Liver (tissue), 9 donors: ENCODE data around the gene FEV. TPM values are rescaled to one million over a fixed set of nuclear protein-coding genes. Genes with fewer than 3 reads are reported as not detected.

Experiments used
- DNase-seq: peaks from one replicate; pipeline ENCODE4 v3.0.0-alpha.2; 2017; ENCODE audit warnings: low spot score
- H3K27ac ChIP-seq, 2 donors: one replicate each; pipeline ENCODE4 v1.7.0; 2013; ENCODE audit warnings: inconsistent platforms in 2 of 2, low read length in 2 of 2, control low read depth in 1 of 2, low read depth in 1 of 2, mild to moderate bottlenecking in 1 of 2
- H3K27me3 ChIP-seq, 4 donors: one replicate each; pipeline versions ENCODE4 v1.6.1 to v1.7.0; 2013; ENCODE audit warnings: low read length in 3 of 4, inconsistent platforms in 1 of 4, mild to moderate bottlenecking in 1 of 4, moderate library complexity in 1 of 4; ENCODE audit not compliant: control insufficient read depth in 4 of 4, insufficient read depth in 4 of 4
- H3K36me3 ChIP-seq, 4 donors: one replicate each; pipeline versions ENCODE4 v1.6.1 to v1.7.0; 2013; ENCODE audit warnings: low read length in 3 of 4, mild to moderate bottlenecking in 3 of 4, low read depth in 1 of 4, moderate library complexity in 1 of 4; ENCODE audit not compliant: control insufficient read depth in 4 of 4, insufficient read depth in 3 of 4
- H3K4me1 ChIP-seq, 4 donors: one replicate each; pipeline versions ENCODE4 v1.6.1 to v1.7.0; 2013; ENCODE audit warnings: low read length in 3 of 4, mild to moderate bottlenecking in 3 of 4, moderate library complexity in 1 of 4; ENCODE audit not compliant: control insufficient read depth in 4 of 4, insufficient read depth in 4 of 4
- H3K4me3 ChIP-seq, 3 donors: one replicate each; pipeline versions ENCODE4 v1.6.1 to v1.7.0; 2013; ENCODE audit warnings: low read length in 3 of 3, control low read depth in 1 of 3, low read depth in 1 of 3, mild to moderate bottlenecking in 1 of 3
- H3K9ac ChIP-seq, 2 donors: one replicate each; pipeline ENCODE4 v1.7.0; 2013; ENCODE audit warnings: low read length in 2 of 2, mild to moderate bottlenecking in 2 of 2, moderate library complexity in 2 of 2, control low read depth in 1 of 2, low read depth in 1 of 2
- H3K9me3 ChIP-seq, 4 donors: one replicate each; pipeline versions ENCODE4 v1.6.1 to v1.7.0; 2013; ENCODE audit warnings: low read length in 3 of 4; ENCODE audit not compliant: control insufficient read depth in 4 of 4
- EGR1 ChIP-seq, 2 donors: IDR thresholded peaks; 2 replicates each; pipeline ENCODE4 v1.6.1; 2016 to 2018; ENCODE audit warnings: antibody characterized with exemption in 2 of 2, low read depth in 2 of 2
- FOXA1 ChIP-seq: IDR thresholded peaks from 2 replicates; pipeline ENCODE4 v1.6.1; 2016; ENCODE audit warnings: antibody characterized with exemption
- FOXA2 ChIP-seq: IDR thresholded peaks from 2 replicates; pipeline ENCODE4 v1.6.1; 2016; ENCODE audit warnings: antibody characterized with exemption
- GABPA ChIP-seq, 2 donors: IDR thresholded peaks in 1 of 2; conservative IDR thresholded peaks in 1 of 2; 2 replicates each; pipeline ENCODE4 v1.6.1; 2016; ENCODE audit warnings: antibody characterized with exemption in 2 of 2, mild to moderate bottlenecking in 1 of 2, moderate library complexity in 1 of 2
- HNF4A ChIP-seq, 2 donors: conservative IDR thresholded peaks; 2 replicates each; pipeline ENCODE4 v1.6.1; 2016; ENCODE audit warnings: antibody characterized with exemption in 2 of 2, mild to moderate bottlenecking in 2 of 2
- HNF4G ChIP-seq: IDR thresholded peaks from 2 replicates; pipeline ENCODE4 v1.6.1; 2016; ENCODE audit warnings: antibody characterized with exemption
- JUND ChIP-seq, 2 donors: IDR thresholded peaks; 2 replicates each; pipeline ENCODE4 v1.6.1; 2016; ENCODE audit warnings: antibody characterized with exemption in 2 of 2
- NR2F2 ChIP-seq: IDR thresholded peaks from 2 replicates; pipeline ENCODE4 v1.6.1; 2016; ENCODE audit warnings: antibody characterized with exemption
- RAD21 ChIP-seq, 2 donors: IDR thresholded peaks; 2 replicates each; pipeline ENCODE4 v1.6.1; 2016; ENCODE audit warnings: antibody characterized with exemption in 2 of 2, mild to moderate bottlenecking in 2 of 2
- RXRA ChIP-seq, 2 donors: IDR thresholded peaks; 2 replicates each; pipeline ENCODE4 v1.6.1; 2017 to 2018; ENCODE audit warnings: antibody characterized with exemption in 2 of 2, mild to moderate bottlenecking in 1 of 2
- SP1 ChIP-seq: IDR thresholded peaks from 2 replicates; pipeline ENCODE4 v1.6.1; 2018; ENCODE audit warnings: antibody characterized with exemption, mild to moderate bottlenecking
- TAF1 ChIP-seq: conservative IDR thresholded peaks from 2 replicates; pipeline ENCODE4 v1.6.1; 2016; ENCODE audit warnings: antibody characterized with exemption, mild to moderate bottlenecking
- YY1 ChIP-seq: IDR thresholded peaks from 2 replicates; pipeline ENCODE4 v1.6.1; 2016; ENCODE audit warnings: antibody characterized with exemption, mild to moderate bottlenecking
- WGBS: extraction: QIAGEN DNeasy Blood & Tissue Kit; methylation state at CpG from one replicate; pipeline ENCODE4 v1.1.7; 2013; 5-methylcytosine and 5-hydroxymethylcytosine counted together
- polyA plus RNA-seq, 2 donors: library from polyadenylated mRNA; stranded (reverse) in 1 of 2; unstranded in 1 of 2; fragments of 200-250 nt in 1 of 2; fragments of >200 nt in 1 of 2; fragmentation: Nextera tagmentation in 1 of 2; extraction: Ambion mirVana in 1 of 2; gene quantifications; one replicate each; pipeline versions ENCODE4 v1.2.1 to v1.2.3, GENCODE V29; 2013 to 2015
- total RNA-seq, 2 donors: library from RNA; depleted of rRNA; stranded (reverse); fragments of >200 nt; gene quantifications; one replicate each; pipeline ENCODE4 v1.2.3, GENCODE V29; 2014
- TF ChIP-seq, protein P1 (sequence below): fragments of 150-350 bp; IDR thresholded peaks from 2 replicates; pipeline ENCODE4 v1.5.1; 2017; ENCODE audit warnings: improper control_type of control experiment, low read depth, low read length; ENCODE audit not compliant: missing input control
- TF ChIP-seq, protein P2 (sequence below): IDR thresholded peaks from 2 replicates; pipeline ENCODE4 v1.6.1; 2016; ENCODE audit warnings: antibody characterized with exemption
- TF ChIP-seq, protein P3 (sequence below): IDR thresholded peaks from 2 replicates; pipeline ENCODE4 v1.6.1; 2016; ENCODE audit warnings: antibody characterized with exemption
- TF ChIP-seq, protein P4 (sequence below): IDR thresholded peaks from 2 replicates; pipeline ENCODE4 v1.6.1; 2016; ENCODE audit warnings: antibody characterized with exemption, mild to moderate bottlenecking
- TF ChIP-seq, protein P5 (sequence below): IDR thresholded peaks from 2 replicates; pipeline ENCODE4 v1.6.1; 2016; ENCODE audit warnings: antibody characterized with exemption
- donor health status: healthy.
- donor health status: healthy.
- donor health status: healthy.
- donor health status: healthy.
- donor health status: healthy.

Gene FEV
- total and polyA plus RNA-seq, 4 donors: not detected

DNA sequence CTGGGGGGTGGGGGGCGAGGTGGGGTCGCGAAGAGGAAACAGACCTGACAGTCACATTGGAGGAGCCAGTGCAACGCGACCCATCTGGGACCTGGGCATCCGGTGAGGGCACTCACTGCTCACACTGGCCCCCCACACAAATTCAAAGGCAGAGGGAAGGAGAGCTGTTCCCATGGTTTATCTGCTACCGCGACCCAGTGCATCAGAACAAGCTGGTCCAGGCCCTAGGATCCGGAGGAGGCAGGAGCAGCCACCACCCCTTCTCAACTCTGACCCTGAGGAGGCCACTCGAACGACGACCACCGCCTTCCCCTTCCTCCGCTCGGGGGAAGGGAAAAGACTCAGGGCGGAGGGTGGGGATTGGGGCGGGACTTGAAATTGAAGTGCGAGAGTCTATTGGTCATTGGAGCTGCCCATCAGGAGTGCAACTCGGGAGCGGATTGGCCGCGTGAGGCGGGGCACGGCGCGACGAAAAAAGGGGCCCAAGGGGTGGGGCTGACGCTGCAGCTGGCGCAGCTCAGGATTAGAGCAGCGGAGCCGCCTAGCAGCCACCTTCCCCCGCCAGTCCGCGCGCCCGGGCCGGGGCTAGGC, 25.7 kb downstream of the FEV start, which contains the start of gene CDK5R2:
Gene CDK5R2 (plus strand): TSS at position 526 of the 591 bp plus-strand sequence. CDS start 155 bp downstream, outside the sequence.
- Histone ChIP-seq H3K9ac (no peak within 1 kb of the TSS), H3K27me3 (peaks cover 6 to 14% (median 9%) of the 10 kb centered on the region in 4 donors)

More for the DNA sequence above, 25.7 kb downstream of the FEV start, which contains the start of gene CDK5R2:
- H3K4me3 ChIP-seq: peak within 1 kb of the TSS in 1 of 3 donors; percentile 40
- 4% methylated on average over 37 of the region's 37 CpGs for WGBS
- no peaks in the 10 kb centered on the region for H3K36me3 ChIP-seq
- H3K9me3 ChIP-seq: no peaks in the 10 kb centered on the region
- peak; percentile 65 for DNase-seq
- peaks cover 0 to 12% (median 5%) of the 10 kb centered on the region in 4 donors for H3K4me1 ChIP-seq
- H3K27ac ChIP-seq: no peak within 1 kb of the TSS
- TF ChIP-seq JUND (IDR thresholded peaks at IDR 0.05) (no peak), HNF4G (no peak), YY1 (no peak), NR2F2 (no peak), FOXA1 (no peak), EGR1 (IDR thresholded peaks at IDR 0.05; ENCODE audit: low read depth in 2 of 2) (no peak), HNF4A (conservative IDR thresholded peaks at IDR 0.05) (no peak), RXRA (IDR thresholded peaks at IDR 0.05) (no peak), FOXA2 (no peak), SP1 (no peak), GABPA (IDR thresholded peaks at IDR 0.05 in 1 of 2, conservative IDR thresholded peaks at IDR 0.05 in 1 of 2) (no peak), TAF1 (no peak), RAD21 (IDR thresholded peaks at IDR 0.05) (no peak)
- TF ChIP-seq, protein P1, sequence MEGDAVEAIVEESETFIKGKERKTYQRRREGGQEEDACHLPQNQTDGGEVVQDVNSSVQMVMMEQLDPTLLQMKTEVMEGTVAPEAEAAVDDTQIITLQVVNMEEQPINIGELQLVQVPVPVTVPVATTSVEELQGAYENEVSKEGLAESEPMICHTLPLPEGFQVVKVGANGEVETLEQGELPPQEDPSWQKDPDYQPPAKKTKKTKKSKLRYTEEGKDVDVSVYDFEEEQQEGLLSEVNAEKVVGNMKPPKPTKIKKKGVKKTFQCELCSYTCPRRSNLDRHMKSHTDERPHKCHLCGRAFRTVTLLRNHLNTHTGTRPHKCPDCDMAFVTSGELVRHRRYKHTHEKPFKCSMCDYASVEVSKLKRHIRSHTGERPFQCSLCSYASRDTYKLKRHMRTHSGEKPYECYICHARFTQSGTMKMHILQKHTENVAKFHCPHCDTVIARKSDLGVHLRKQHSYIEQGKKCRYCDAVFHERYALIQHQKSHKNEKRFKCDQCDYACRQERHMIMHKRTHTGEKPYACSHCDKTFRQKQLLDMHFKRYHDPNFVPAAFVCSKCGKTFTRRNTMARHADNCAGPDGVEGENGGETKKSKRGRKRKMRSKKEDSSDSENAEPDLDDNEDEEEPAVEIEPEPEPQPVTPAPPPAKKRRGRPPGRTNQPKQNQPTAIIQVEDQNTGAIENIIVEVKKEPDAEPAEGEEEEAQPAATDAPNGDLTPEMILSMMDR: no peak
- TF ChIP-seq, protein P2, sequence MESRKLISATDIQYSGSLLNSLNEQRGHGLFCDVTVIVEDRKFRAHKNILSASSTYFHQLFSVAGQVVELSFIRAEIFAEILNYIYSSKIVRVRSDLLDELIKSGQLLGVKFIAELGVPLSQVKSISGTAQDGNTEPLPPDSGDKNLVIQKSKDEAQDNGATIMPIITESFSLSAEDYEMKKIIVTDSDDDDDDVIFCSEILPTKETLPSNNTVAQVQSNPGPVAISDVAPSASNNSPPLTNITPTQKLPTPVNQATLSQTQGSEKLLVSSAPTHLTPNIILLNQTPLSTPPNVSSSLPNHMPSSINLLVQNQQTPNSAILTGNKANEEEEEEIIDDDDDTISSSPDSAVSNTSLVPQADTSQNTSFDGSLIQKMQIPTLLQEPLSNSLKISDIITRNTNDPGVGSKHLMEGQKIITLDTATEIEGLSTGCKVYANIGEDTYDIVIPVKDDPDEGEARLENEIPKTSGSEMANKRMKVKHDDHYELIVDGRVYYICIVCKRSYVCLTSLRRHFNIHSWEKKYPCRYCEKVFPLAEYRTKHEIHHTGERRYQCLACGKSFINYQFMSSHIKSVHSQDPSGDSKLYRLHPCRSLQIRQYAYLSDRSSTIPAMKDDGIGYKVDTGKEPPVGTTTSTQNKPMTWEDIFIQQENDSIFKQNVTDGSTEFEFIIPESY: no peak
- TF ChIP-seq, protein P3, sequence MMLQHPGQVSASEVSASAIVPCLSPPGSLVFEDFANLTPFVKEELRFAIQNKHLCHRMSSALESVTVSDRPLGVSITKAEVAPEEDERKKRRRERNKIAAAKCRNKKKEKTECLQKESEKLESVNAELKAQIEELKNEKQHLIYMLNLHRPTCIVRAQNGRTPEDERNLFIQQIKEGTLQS: no peak
- TF ChIP-seq, protein P4, sequence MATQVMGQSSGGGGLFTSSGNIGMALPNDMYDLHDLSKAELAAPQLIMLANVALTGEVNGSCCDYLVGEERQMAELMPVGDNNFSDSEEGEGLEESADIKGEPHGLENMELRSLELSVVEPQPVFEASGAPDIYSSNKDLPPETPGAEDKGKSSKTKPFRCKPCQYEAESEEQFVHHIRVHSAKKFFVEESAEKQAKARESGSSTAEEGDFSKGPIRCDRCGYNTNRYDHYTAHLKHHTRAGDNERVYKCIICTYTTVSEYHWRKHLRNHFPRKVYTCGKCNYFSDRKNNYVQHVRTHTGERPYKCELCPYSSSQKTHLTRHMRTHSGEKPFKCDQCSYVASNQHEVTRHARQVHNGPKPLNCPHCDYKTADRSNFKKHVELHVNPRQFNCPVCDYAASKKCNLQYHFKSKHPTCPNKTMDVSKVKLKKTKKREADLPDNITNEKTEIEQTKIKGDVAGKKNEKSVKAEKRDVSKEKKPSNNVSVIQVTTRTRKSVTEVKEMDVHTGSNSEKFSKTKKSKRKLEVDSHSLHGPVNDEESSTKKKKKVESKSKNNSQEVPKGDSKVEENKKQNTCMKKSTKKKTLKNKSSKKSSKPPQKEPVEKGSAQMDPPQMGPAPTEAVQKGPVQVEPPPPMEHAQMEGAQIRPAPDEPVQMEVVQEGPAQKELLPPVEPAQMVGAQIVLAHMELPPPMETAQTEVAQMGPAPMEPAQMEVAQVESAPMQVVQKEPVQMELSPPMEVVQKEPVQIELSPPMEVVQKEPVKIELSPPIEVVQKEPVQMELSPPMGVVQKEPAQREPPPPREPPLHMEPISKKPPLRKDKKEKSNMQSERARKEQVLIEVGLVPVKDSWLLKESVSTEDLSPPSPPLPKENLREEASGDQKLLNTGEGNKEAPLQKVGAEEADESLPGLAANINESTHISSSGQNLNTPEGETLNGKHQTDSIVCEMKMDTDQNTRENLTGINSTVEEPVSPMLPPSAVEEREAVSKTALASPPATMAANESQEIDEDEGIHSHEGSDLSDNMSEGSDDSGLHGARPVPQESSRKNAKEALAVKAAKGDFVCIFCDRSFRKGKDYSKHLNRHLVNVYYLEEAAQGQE: no peak
- TF ChIP-seq, protein P5, sequence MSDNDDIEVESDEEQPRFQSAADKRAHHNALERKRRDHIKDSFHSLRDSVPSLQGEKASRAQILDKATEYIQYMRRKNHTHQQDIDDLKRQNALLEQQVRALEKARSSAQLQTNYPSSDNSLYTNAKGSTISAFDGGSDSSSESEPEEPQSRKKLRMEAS: no peak
